NCI-H510A (cell line): ENCODE results near the gene MAP3K20.
"Not testable (repeated sequence)": the region's sequence is repeated elsewhere in the genome, so short reads cannot be mapped to it uniquely, and the experiment has no call there.

Experiments
- DNase-seq: peaks from one replicate; lab custom pipeline; 2025; lab: John Stamatoyannopoulos, UW

The MAP3K20 gene

GRCh38 chr2:173204316-173204715, 128.7 kb downstream of the MAP3K20 start:
- no peak for DNase-seq

- DNase-seq, result no peak
Measured at GRCh38 chr2:173205375-173205774, 129.7 kb downstream of the MAP3K20 start.

GRCh38 chr2:173207124-173207523, 131.5 kb downstream of the MAP3K20 start:
- not testable (repeated sequence) for DNase-seq

- peak; percentile 80 for DNase-seq
Measured at GRCh38 chr2:173210270-173211196, 134.9 kb downstream of the MAP3K20 start.

- no peak for DNase-seq
Measured at GRCh38 chr2:173213181-173213580, 137.5 kb downstream of the MAP3K20 start.

- DNase-seq, result no peak
Measured at GRCh38 chr2:173214213-173214612, 138.6 kb downstream of the MAP3K20 start.

- no peak for DNase-seq
Measured at GRCh38 chr2:173215316-173215715, 139.7 kb downstream of the MAP3K20 start.

- DNase-seq, result no peak
Measured at GRCh38 chr2:173216051-173216450, 140.4 kb downstream of the MAP3K20 start.

GRCh38 chr2:173216668-173217067, 141.0 kb downstream of the MAP3K20 start:
- DNase-seq, result no peak

GRCh38 chr2:173217116-173217840, 141.6 kb downstream of the MAP3K20 start:
- DNase-seq, result no peak

GRCh38 chr2:173218326-173219056, 142.8 kb downstream of the MAP3K20 start:
- no peak for DNase-seq

GRCh38 chr2:173221132-173221695, 145.6 kb downstream of the MAP3K20 start:
- no peak for DNase-seq

- no peak for DNase-seq
Measured at GRCh38 chr2:173221937-173222594, 146.4 kb downstream of the MAP3K20 start.

- DNase-seq, result no peak
Measured at GRCh38 chr2:173223871-173224270, 148.2 kb downstream of the MAP3K20 start.

GRCh38 chr2:173226899-173227698, 151.5 kb downstream of the MAP3K20 start:
- DNase-seq, result no peak

- DNase-seq, result no peak
Measured at GRCh38 chr2:173229086-173229485, 153.4 kb downstream of the MAP3K20 start.

- no peak for DNase-seq
Measured at GRCh38 chr2:173230181-173230580, 154.5 kb downstream of the MAP3K20 start.

- DNase-seq, result peak; percentile 77
Measured at GRCh38 chr2:173231042-173231441, 155.4 kb downstream of the MAP3K20 start.

- DNase-seq, result no peak
Measured at GRCh38 chr2:173231465-173231864, 155.8 kb downstream of the MAP3K20 start.

GRCh38 chr2:173232956-173233744, 157.5 kb downstream of the MAP3K20 start:
- no peak for DNase-seq
